Osteocyte (in vitro differentiated cells): ENCODE data around the gene CRTAC1. TPM values are rescaled to one million over a fixed set of nuclear protein-coding genes. Genes with fewer than 3 reads are reported as not detected.
A peak's percentile ranks its signal among the peaks of the same experiment; 100 is the strongest.

Experiments used
- DNase-seq: peaks from one replicate; pipeline ENCODE4 v3.0.0; 2021; ENCODE audit warnings: mixed read lengths; ENCODE audit not compliant: unreplicated experiment; ENCODE audit errors: extremely low spot score
- H3K27ac Mint-ChIP-seq: one replicate; pipeline ENCODE4 v1.8.0; 2021; ENCODE audit warnings: mild to moderate bottlenecking, mixed read lengths; ENCODE audit not compliant: unreplicated experiment
- H3K27me3 Mint-ChIP-seq: one replicate; pipeline ENCODE4 v1.8.0; 2021; ENCODE audit warnings: mixed read lengths; ENCODE audit not compliant: unreplicated experiment
- H3K36me3 Mint-ChIP-seq: one replicate; pipeline ENCODE4 v1.8.0; 2021; ENCODE audit warnings: mixed read lengths; ENCODE audit not compliant: unreplicated experiment
- H3K4me1 Mint-ChIP-seq: one replicate; pipeline ENCODE4 v1.8.0; 2021; ENCODE audit warnings: mixed read lengths; ENCODE audit not compliant: unreplicated experiment
- H3K4me3 Mint-ChIP-seq: one replicate; pipeline ENCODE4 v1.8.0; 2021; ENCODE audit warnings: mild to moderate bottlenecking, moderate library complexity, mixed read lengths; ENCODE audit not compliant: unreplicated experiment
- H3K9me3 Mint-ChIP-seq: one replicate; pipeline ENCODE4 v1.8.0; 2021; ENCODE audit warnings: mixed read lengths; ENCODE audit not compliant: unreplicated experiment
- total RNA-seq: library from RNA; stranded (reverse); gene quantifications from 2 replicates; pipeline ENCODE4 v1.2.1, GENCODE V29; 2021
- TF ChIP-seq, protein P1 (sequence below): fragments of 200-600 bp; sonication (generic); IDR thresholded peaks from 2 replicates; pipeline ENCODE4 v1.5.0; 2021; ENCODE audit warnings: antibody characterized with exemption, mild to moderate bottlenecking, moderate library complexity

The CRTAC1 gene
- total RNA-seq, 1 donor from 2014 or later, result 0.16 TPM

- Mint-ChIP-seq H3K4me3 (no peak overlapping the region), H3K27me3 (peaks cover 82% of the 10 kb centered on the region), H3K36me3 (no peaks in the 10 kb centered on the region), H3K4me1 (no peaks in the 10 kb centered on the region), H3K27ac (no peak overlapping the region), H3K9me3 (no peaks in the 10 kb centered on the region)
- TF ChIP-seq, protein P1, sequence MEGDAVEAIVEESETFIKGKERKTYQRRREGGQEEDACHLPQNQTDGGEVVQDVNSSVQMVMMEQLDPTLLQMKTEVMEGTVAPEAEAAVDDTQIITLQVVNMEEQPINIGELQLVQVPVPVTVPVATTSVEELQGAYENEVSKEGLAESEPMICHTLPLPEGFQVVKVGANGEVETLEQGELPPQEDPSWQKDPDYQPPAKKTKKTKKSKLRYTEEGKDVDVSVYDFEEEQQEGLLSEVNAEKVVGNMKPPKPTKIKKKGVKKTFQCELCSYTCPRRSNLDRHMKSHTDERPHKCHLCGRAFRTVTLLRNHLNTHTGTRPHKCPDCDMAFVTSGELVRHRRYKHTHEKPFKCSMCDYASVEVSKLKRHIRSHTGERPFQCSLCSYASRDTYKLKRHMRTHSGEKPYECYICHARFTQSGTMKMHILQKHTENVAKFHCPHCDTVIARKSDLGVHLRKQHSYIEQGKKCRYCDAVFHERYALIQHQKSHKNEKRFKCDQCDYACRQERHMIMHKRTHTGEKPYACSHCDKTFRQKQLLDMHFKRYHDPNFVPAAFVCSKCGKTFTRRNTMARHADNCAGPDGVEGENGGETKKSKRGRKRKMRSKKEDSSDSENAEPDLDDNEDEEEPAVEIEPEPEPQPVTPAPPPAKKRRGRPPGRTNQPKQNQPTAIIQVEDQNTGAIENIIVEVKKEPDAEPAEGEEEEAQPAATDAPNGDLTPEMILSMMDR, result no peak
- no peak for DNase-seq
Observed at GRCh38 chr10:98039690-98040381, 9.4 kb upstream of the CRTAC1 start.

DNA sequence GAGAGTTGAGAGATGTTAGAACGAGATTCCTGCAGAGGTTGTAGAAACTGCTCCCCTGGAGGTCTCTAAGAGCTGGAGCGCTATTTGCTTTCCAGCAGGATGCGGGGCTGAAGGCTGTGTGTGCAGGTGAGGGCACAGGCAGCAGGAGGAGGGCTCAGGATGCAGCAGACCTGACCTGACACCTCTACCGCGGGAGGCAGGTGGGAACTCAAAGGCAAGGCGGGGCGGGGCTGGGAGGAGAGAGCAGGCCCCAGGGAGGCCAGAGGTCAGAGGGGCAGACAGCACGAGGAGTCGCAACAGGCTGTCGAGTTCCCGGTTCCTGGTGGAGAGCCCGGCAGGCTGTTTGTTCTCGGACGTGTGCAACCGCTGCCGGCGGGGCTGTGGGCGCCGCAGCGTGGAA, 7.9 kb upstream of the CRTAC1 start:
- Mint-ChIP-seq H3K27ac (no peak overlapping the region), H3K4me1 (no peaks in the 10 kb centered on the region), H3K27me3 (peaks cover 84% of the 10 kb centered on the region), H3K9me3 (no peaks in the 10 kb centered on the region), H3K36me3 (no peaks in the 10 kb centered on the region), H3K4me3 (no peak overlapping the region)
- DNase-seq, result no peak
- TF ChIP-seq, protein P1, result no peak

- H3K4me1 Mint-ChIP-seq, result peaks cover 2% of the 10 kb centered on the region
- no peak overlapping the region for H3K27ac Mint-ChIP-seq
- H3K36me3 Mint-ChIP-seq, result no peaks in the 10 kb centered on the region
- no peak for DNase-seq
- peaks cover 85% of the 10 kb centered on the region for H3K27me3 Mint-ChIP-seq
- no peak overlapping the region for H3K4me3 Mint-ChIP-seq
- TF ChIP-seq, protein P1, result no peak
- H3K9me3 Mint-ChIP-seq, result no peaks in the 10 kb centered on the region
Observed at GRCh38 chr10:98035599-98035998, 5.2 kb upstream of the CRTAC1 start.

DNA sequence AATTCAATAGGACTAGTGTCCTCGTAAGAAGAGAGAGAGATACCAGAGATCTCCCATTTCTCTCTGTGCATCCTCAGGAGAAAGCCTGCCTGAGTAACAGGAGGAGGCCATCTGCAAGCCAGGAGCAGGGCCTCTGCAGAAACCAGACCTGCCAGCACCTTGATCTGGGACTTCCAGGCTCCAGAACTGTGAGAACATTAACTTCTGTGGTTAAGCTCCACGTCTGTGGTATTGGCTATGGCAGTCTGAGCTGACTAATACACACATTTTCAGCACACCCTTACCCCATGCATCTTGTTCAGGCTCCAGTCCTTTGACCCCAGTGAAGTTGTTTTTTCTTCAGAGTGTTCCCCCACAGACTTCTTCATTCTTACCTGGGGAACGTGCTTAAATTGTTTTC, 3.1 kb upstream of the CRTAC1 start:
- Mint-ChIP-seq H3K9me3 (no peaks in the 10 kb centered on the region), H3K27ac (no peak overlapping the region), H3K4me1 (peaks cover 6% of the 10 kb centered on the region), H3K36me3 (no peaks in the 10 kb centered on the region), H3K27me3 (peaks cover 78% of the 10 kb centered on the region), H3K4me3 (no peak overlapping the region)
- DNase-seq, result no peak
- TF ChIP-seq, protein P1, result no peak

DNA sequence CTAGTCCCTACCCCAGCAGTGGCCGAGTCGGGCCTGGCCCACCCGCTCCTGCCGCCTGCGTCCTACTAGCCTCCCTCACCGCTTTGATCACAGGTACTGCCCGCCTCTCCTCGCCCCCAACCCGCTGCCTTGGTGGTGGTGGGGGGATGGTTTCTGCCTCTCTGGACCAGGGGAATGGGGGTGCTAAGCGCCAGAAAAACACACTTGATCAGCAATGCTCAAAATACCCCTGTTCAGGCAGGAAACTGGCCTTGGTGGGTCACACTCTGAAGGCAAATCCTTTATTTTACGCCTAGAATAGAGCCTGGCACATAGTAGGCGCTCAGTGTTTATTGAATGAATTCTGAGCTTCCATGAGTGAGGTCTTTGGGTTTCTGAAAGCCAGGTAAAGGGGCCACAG, 1.0 kb upstream of the CRTAC1 start:
- H3K27me3 Mint-ChIP-seq, result peaks cover 74% of the 10 kb centered on the region
- H3K4me1 Mint-ChIP-seq, result peaks cover 6% of the 10 kb centered on the region
- TF ChIP-seq, protein P1, result no peak
- peak overlapping the region; percentile 28 for H3K4me3 Mint-ChIP-seq
- H3K36me3 Mint-ChIP-seq, result no peaks in the 10 kb centered on the region
- no peak for DNase-seq
- no peak overlapping the region for H3K27ac Mint-ChIP-seq
- no peaks in the 10 kb centered on the region for H3K9me3 Mint-ChIP-seq
